ENCODE measurements around the gene TMEM179B.

DNA sequence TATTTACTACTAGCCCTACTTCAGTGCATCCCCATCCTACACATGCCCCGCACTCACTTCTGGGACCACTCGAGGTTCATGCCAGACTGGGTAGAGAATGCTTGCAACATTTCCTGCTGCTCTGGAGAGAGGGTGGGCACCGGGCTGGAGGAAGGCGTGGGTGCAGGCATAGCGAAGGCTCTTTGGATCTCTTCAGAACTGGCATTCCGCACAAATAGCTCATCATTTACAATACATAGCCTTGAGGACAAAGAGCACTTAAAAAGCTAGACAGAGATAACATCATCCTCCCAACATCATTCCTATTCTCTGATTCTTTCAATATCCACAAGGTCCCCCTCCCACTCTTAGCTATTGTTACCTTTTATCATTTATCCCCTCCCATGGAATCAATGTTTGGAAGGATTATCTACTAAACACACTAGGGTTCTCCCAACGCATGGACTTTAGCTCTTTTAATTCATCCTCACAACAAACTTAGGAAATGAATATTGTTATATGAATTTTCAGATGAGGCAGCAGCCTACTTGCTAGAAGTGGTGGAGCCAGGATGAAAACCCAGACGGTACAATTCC, 7.1 kb downstream of the TMEM179B start:
- TF ChIP-seq, protein P1, sequence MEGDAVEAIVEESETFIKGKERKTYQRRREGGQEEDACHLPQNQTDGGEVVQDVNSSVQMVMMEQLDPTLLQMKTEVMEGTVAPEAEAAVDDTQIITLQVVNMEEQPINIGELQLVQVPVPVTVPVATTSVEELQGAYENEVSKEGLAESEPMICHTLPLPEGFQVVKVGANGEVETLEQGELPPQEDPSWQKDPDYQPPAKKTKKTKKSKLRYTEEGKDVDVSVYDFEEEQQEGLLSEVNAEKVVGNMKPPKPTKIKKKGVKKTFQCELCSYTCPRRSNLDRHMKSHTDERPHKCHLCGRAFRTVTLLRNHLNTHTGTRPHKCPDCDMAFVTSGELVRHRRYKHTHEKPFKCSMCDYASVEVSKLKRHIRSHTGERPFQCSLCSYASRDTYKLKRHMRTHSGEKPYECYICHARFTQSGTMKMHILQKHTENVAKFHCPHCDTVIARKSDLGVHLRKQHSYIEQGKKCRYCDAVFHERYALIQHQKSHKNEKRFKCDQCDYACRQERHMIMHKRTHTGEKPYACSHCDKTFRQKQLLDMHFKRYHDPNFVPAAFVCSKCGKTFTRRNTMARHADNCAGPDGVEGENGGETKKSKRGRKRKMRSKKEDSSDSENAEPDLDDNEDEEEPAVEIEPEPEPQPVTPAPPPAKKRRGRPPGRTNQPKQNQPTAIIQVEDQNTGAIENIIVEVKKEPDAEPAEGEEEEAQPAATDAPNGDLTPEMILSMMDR (IDR thresholded peaks at IDR 0.05; ENCODE audit: low read depth, low read length, missing input control) = no peak
- TF ChIP-seq, protein P2, sequence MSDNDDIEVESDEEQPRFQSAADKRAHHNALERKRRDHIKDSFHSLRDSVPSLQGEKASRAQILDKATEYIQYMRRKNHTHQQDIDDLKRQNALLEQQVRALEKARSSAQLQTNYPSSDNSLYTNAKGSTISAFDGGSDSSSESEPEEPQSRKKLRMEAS (IDR thresholded peaks at IDR 0.05) = no peak
- TF ChIP-seq EGR1 (IDR thresholded peaks at IDR 0.05; ENCODE audit: low read depth in 2 of 2) = no peak
- no peak for TF ChIP-seq JUND (IDR thresholded peaks at IDR 0.05)
- TF ChIP-seq, protein P3, sequence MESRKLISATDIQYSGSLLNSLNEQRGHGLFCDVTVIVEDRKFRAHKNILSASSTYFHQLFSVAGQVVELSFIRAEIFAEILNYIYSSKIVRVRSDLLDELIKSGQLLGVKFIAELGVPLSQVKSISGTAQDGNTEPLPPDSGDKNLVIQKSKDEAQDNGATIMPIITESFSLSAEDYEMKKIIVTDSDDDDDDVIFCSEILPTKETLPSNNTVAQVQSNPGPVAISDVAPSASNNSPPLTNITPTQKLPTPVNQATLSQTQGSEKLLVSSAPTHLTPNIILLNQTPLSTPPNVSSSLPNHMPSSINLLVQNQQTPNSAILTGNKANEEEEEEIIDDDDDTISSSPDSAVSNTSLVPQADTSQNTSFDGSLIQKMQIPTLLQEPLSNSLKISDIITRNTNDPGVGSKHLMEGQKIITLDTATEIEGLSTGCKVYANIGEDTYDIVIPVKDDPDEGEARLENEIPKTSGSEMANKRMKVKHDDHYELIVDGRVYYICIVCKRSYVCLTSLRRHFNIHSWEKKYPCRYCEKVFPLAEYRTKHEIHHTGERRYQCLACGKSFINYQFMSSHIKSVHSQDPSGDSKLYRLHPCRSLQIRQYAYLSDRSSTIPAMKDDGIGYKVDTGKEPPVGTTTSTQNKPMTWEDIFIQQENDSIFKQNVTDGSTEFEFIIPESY (IDR thresholded peaks at IDR 0.05) = no peak
- no peak for TF ChIP-seq RAD21 (IDR thresholded peaks at IDR 0.05)
- TF ChIP-seq, protein P4, sequence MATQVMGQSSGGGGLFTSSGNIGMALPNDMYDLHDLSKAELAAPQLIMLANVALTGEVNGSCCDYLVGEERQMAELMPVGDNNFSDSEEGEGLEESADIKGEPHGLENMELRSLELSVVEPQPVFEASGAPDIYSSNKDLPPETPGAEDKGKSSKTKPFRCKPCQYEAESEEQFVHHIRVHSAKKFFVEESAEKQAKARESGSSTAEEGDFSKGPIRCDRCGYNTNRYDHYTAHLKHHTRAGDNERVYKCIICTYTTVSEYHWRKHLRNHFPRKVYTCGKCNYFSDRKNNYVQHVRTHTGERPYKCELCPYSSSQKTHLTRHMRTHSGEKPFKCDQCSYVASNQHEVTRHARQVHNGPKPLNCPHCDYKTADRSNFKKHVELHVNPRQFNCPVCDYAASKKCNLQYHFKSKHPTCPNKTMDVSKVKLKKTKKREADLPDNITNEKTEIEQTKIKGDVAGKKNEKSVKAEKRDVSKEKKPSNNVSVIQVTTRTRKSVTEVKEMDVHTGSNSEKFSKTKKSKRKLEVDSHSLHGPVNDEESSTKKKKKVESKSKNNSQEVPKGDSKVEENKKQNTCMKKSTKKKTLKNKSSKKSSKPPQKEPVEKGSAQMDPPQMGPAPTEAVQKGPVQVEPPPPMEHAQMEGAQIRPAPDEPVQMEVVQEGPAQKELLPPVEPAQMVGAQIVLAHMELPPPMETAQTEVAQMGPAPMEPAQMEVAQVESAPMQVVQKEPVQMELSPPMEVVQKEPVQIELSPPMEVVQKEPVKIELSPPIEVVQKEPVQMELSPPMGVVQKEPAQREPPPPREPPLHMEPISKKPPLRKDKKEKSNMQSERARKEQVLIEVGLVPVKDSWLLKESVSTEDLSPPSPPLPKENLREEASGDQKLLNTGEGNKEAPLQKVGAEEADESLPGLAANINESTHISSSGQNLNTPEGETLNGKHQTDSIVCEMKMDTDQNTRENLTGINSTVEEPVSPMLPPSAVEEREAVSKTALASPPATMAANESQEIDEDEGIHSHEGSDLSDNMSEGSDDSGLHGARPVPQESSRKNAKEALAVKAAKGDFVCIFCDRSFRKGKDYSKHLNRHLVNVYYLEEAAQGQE (IDR thresholded peaks at IDR 0.05) = no peak

All from liver (tissue), 3 donors.